H1 (cell line): Measurements from ENCODE around the gene GALNT2. TPM values are rescaled to one million over a fixed set of nuclear protein-coding genes. Genes with fewer than 3 reads are reported as not detected.

Source experiments
- CBX8 ChIP-seq: fragments of 300-800, 300-1000 bp; sonication (generic); IDR thresholded peaks from 2 replicates; pipeline ENCODE4 v1.7.1; 2016; ENCODE audit warnings: low read depth, low read length, borderline replicate concordance
- HDAC2 ChIP-seq, 2 experiments: fragments of 300-600 bp in 1 of 2; sonication (generic) in 1 of 2; IDR thresholded peaks; 2 replicates each; pipeline ENCODE4 v1.6.1; 2011 to 2012; ENCODE audit warnings: low read depth in 2 of 2, low read length in 2 of 2, mild to moderate bottlenecking in 2 of 2, moderate library complexity in 2 of 2, borderline replicate concordance in 1 of 2, inconsistent platforms in 1 of 2
- POLR2A ChIP-seq, 2 experiments: IDR thresholded peaks; 1 replicate in 1 of 2; 2 replicates in 1 of 2; pipeline ENCODE4 v1.6.1; 2011; ENCODE audit warnings: low read depth in 2 of 2, low read length in 2 of 2, mild to moderate bottlenecking in 2 of 2; ENCODE audit errors: control extremely low read depth in 1 of 2
- POLR2AphosphoS5 ChIP-seq: IDR thresholded peaks from 2 replicates; pipeline ENCODE4 v1.6.1; 2011; ENCODE audit warnings: low read depth, low read length
- SP4 ChIP-seq: IDR thresholded peaks from 2 replicates; pipeline ENCODE4 v1.6.1; 2012; ENCODE audit warnings: low read length, inconsistent platforms
- SUZ12 ChIP-seq: fragments of 200-600 bp; sonication (generic); IDR thresholded peaks from 2 replicates; pipeline ENCODE4 v1.6.1; 2012; ENCODE audit warnings: mild to moderate bottlenecking, inconsistent platforms, low read length, moderate library complexity, mixed read lengths
- polyA plus RNA-seq, 7 experiments: library from polyadenylated mRNA; depleted of rRNA in 3 of 7; stranded (reverse) in 5 of 7; unstranded in 2 of 7; fragments of >200 nt in 5 of 7; fragments of 200-250 nt in 2 of 7; gene quantifications; 1 replicate in 5 of 7; 2 replicates in 1 of 7; 4 replicates in 1 of 7; pipeline versions ENCODE4 v1.2.1 to v1.2.3, GENCODE V29; 2011 to 2013; ENCODE audit warnings: missing spikeins in 2 of 7, mixed read lengths in 2 of 7
- total RNA-seq: library from RNA; stranded (reverse); fragmentation: NEBNext Ultra II Directional; extraction: Animal tissue kit (Norgen Biotek cat#: 25700); gene quantifications from 2 replicates; pipeline ENCODE4 v1.2.1, GENCODE V29; 2021
- TF ChIP-seq, protein P1 (sequence below): IDR thresholded peaks from 2 replicates; pipeline ENCODE4 v1.6.1; 2011; ENCODE audit warnings: low read length, improper control_type of control experiment

The GALNT2 gene
- total and polyA plus RNA-seq, 2 of the 8 experiments (the other 6 are each of a cell fraction or from before 2014, with no cell fraction given), result 34.5 to 75.3 TPM

DNA sequence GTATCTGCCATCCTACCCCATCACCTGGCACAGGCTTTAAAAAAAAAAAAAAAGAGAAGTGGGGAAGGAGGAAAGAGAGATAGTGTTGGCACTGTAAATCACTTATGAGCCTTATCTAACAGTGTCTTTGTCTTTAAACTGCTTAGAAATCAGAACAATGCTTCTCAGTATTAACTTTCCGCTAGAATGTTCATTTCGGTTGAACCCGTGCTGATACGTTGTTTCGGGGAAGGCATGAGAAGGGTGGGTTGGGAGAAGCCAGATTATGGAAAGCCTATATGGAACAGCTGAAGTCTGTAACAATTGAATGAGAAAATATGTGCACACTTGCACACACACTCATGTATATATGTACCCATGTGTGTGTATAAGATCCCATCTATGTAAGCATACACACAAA lies 170.8 kb downstream of the GALNT2 start (continued):
- TF ChIP-seq, protein P1, sequence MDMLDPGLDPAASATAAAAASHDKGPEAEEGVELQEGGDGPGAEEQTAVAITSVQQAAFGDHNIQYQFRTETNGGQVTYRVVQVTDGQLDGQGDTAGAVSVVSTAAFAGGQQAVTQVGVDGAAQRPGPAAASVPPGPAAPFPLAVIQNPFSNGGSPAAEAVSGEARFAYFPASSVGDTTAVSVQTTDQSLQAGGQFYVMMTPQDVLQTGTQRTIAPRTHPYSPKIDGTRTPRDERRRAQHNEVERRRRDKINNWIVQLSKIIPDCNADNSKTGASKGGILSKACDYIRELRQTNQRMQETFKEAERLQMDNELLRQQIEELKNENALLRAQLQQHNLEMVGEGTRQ, result no peak
- no peak for TF ChIP-seq CBX8
- TF ChIP-seq SP4, result no peak
- no peak for TF ChIP-seq HDAC2 (IDR thresholded peaks at IDR 0.05; ENCODE audit: borderline replicate concordance in 1 of 2, low read depth in 2 of 2, low read length in 2 of 2)
- no peak for TF ChIP-seq POLR2A (IDR thresholded peaks at IDR 0.05; ENCODE audit: control extremely low read depth in 1 of 2, low read depth in 2 of 2, low read length in 2 of 2)
- no peak for TF ChIP-seq SUZ12
- TF ChIP-seq POLR2AphosphoS5, result no peak
